H9 (cell line): Measurements from ENCODE around the gene BCAR3. TPM values are rescaled to one million over a fixed set of nuclear protein-coding genes. Genes with fewer than 3 reads are reported as not detected.

Experiments
- DNase-seq: peaks from one replicate; pipeline ENCODE4 v3.0.0-alpha.2; 2017
- H2AFZ ChIP-seq: one replicate; pipeline ENCODE4 v1.6.1; 2013; ENCODE audit warnings: mild to moderate bottlenecking, low read length, control low read depth, moderate library complexity
- H2AK5ac ChIP-seq: 2 replicates; pipeline ENCODE4 v1.6.1; 2013; ENCODE audit warnings: low read length, control low read depth, mixed read lengths; ENCODE audit not compliant: insufficient read length
- H2BK120ac ChIP-seq: one replicate; pipeline ENCODE4 v1.6.1; 2013; ENCODE audit warnings: low read depth, mild to moderate bottlenecking, low read length, control low read depth, inconsistent platforms; ENCODE audit not compliant: poor library complexity, severe bottlenecking
- H2BK12ac ChIP-seq: 2 replicates; pipeline ENCODE4 v1.6.1; 2013; ENCODE audit warnings: low read length, control low read depth, mixed read lengths, low read depth; ENCODE audit not compliant: insufficient read length
- H2BK15ac ChIP-seq: 2 replicates; pipeline ENCODE4 v1.6.1; 2013; ENCODE audit warnings: low read depth, low read length, control low read depth
- H2BK20ac ChIP-seq: one replicate; pipeline ENCODE4 v1.6.1; 2013; ENCODE audit warnings: low read depth, mild to moderate bottlenecking, low read length, control low read depth, inconsistent platforms; ENCODE audit not compliant: poor library complexity, severe bottlenecking
- H2BK5ac ChIP-seq: 2 replicates; pipeline ENCODE4 v1.6.1; 2013; ENCODE audit warnings: low read length, control low read depth, mixed read lengths; ENCODE audit not compliant: insufficient read length
- H3K14ac ChIP-seq: 2 replicates; pipeline ENCODE4 v1.6.1; 2013; ENCODE audit warnings: low read length, control low read depth; ENCODE audit not compliant: insufficient read depth
- H3K18ac ChIP-seq: 2 replicates; pipeline ENCODE4 v1.6.1; 2013; ENCODE audit warnings: low read depth, mild to moderate bottlenecking, mixed read lengths, low read length, control low read depth; ENCODE audit not compliant: insufficient read length
- H3K23ac ChIP-seq: 2 replicates; pipeline ENCODE4 v1.6.1; 2013; ENCODE audit warnings: low read length, control low read depth, mixed read lengths, low read depth; ENCODE audit not compliant: insufficient read length
- H3K23me2 ChIP-seq: 2 replicates; pipeline ENCODE4 v1.6.1; 2013; ENCODE audit warnings: low read depth, mild to moderate bottlenecking, mixed read lengths, low read length, control low read depth; ENCODE audit not compliant: insufficient read length, poor library complexity, severe bottlenecking
- H3K27ac ChIP-seq: 2 replicates; pipeline ENCODE4 v1.5.1; 2013; ENCODE audit warnings: low read length, control low read depth, mixed read lengths, low read depth; ENCODE audit not compliant: insufficient read length
- H3K27me3 ChIP-seq: 2 replicates; pipeline ENCODE4 v1.6.1; 2013; ENCODE audit warnings: low read length, control low read depth, inconsistent platforms; ENCODE audit not compliant: insufficient read depth
- H3K4ac ChIP-seq: 2 replicates; pipeline ENCODE4 v1.6.1; 2013; ENCODE audit warnings: low read depth, mild to moderate bottlenecking, control low read depth, inconsistent platforms, low read length, moderate library complexity
- H3K4me1 ChIP-seq: 2 replicates; pipeline ENCODE4 v1.6.1; 2013; ENCODE audit warnings: low read length, control low read depth, inconsistent platforms; ENCODE audit not compliant: insufficient read depth
- H3K4me2 ChIP-seq: 2 replicates; pipeline ENCODE4 v1.6.1; 2013; ENCODE audit warnings: low read length, control low read depth, mixed read lengths; ENCODE audit not compliant: insufficient read length, insufficient read depth
- H3K56ac ChIP-seq: 2 replicates; pipeline ENCODE4 v1.6.1; 2013; ENCODE audit warnings: low read depth, mild to moderate bottlenecking, mixed read lengths, low read length, control low read depth; ENCODE audit not compliant: insufficient read length
- H3K79me1 ChIP-seq: 2 replicates; pipeline ENCODE4 v1.6.1; 2013; ENCODE audit warnings: low read depth, mild to moderate bottlenecking, moderate library complexity, low read length, control low read depth, inconsistent platforms; ENCODE audit not compliant: insufficient read depth, poor library complexity, severe bottlenecking
- H3K79me2 ChIP-seq: 2 replicates; pipeline ENCODE4 v1.6.1; 2013; ENCODE audit warnings: low read length, control low read depth, inconsistent platforms; ENCODE audit not compliant: insufficient read depth
- H3K9ac ChIP-seq: 2 replicates; pipeline ENCODE4 v1.6.1; 2013; ENCODE audit warnings: low read length, control low read depth, mixed read lengths; ENCODE audit not compliant: insufficient read length; ENCODE audit errors: extremely low read depth
- H3K9me3 ChIP-seq: one replicate; pipeline ENCODE4 v1.6.1; 2013; ENCODE audit warnings: low read depth, low read length, inconsistent platforms; ENCODE audit not compliant: control insufficient read depth
- H3T11ph ChIP-seq: one replicate; pipeline ENCODE4 v1.6.1; 2013; ENCODE audit warnings: mild to moderate bottlenecking, low read length, control low read depth, inconsistent platforms
- H4K20me1 ChIP-seq: one replicate; pipeline ENCODE4 v1.6.1; 2013; ENCODE audit not compliant: control insufficient read depth, insufficient read length, insufficient read depth
- H4K5ac ChIP-seq: 2 replicates; pipeline ENCODE4 v1.6.1; 2013; ENCODE audit warnings: low read depth, mild to moderate bottlenecking, mixed read lengths, low read length, control low read depth; ENCODE audit not compliant: insufficient read length
- H4K8ac ChIP-seq: replicated peaks from 2 replicates; pipeline ENCODE4 v1.6.1; 2013; ENCODE audit warnings: low read length, control low read depth, mixed read lengths, low read depth; ENCODE audit not compliant: insufficient read length
- H4K91ac ChIP-seq: 2 replicates; pipeline ENCODE4 v1.6.1; 2013; ENCODE audit warnings: low read depth, mild to moderate bottlenecking, moderate library complexity, mixed read lengths, low read length, control low read depth; ENCODE audit not compliant: insufficient read length
- H3K27ac Mint-ChIP-seq, 3 experiments: 2 replicates in 2 of 3; 3 replicates in 1 of 3; pipeline ENCODE4 v1.8.0; 2020 to 2021; ENCODE audit warnings: mixed read lengths in 3 of 3, mild to moderate bottlenecking in 1 of 3, moderate library complexity in 1 of 3
- H3K27me3 Mint-ChIP-seq: 2 replicates; pipeline ENCODE4 v1.8.0; 2021; ENCODE audit warnings: low read depth, mild to moderate bottlenecking, moderate library complexity, mixed read lengths
- H3K36me3 Mint-ChIP-seq, 3 experiments: 2 replicates in 2 of 3; 3 replicates in 1 of 3; pipeline ENCODE4 v1.8.0; 2020 to 2021; ENCODE audit warnings: low read depth in 3 of 3, mixed read lengths in 3 of 3; ENCODE audit not compliant: insufficient read depth in 1 of 3
- H3K4me1 Mint-ChIP-seq, 2 experiments: 2 replicates each; pipeline ENCODE4 v1.8.0; 2020; ENCODE audit warnings: mixed read lengths in 2 of 2
- H3K4me3 Mint-ChIP-seq, 2 experiments: 2 replicates in 1 of 2; 3 replicates in 1 of 2; pipeline ENCODE4 v1.8.0; 2020 to 2021; ENCODE audit warnings: mild to moderate bottlenecking in 2 of 2, mixed read lengths in 2 of 2, moderate library complexity in 1 of 2
- H3K9me3 Mint-ChIP-seq, 2 experiments: 2 replicates in 1 of 2; 3 replicates in 1 of 2; pipeline ENCODE4 v1.8.0; 2020; ENCODE audit warnings: mild to moderate bottlenecking in 2 of 2, mixed read lengths in 2 of 2, moderate library complexity in 1 of 2
- WGBS: extraction: QIAGEN DNeasy Blood & Tissue Kit; methylation state at CpG from one replicate; pipeline ENCODE4 v1.1.7; 2013; ENCODE audit warnings: missing lambda C conversion rate, low lambda C conversion rate, mixed read lengths; ENCODE audit not compliant: insufficient read length; ENCODE audit errors: extremely low coverage; 5-methylcytosine and 5-hydroxymethylcytosine counted together
- total RNA-seq: library from RNA; stranded (reverse); gene quantifications from 2 replicates; pipeline ENCODE4 v1.2.1, GENCODE V29; 2021
- TF ChIP-seq, protein P1 (sequence below): fragments of 200-600 bp; sonication (generic); conservative IDR thresholded peaks from 3 replicates; pipeline ENCODE4 v1.8.0; 2021; ENCODE audit warnings: antibody characterized with exemption, mild to moderate bottlenecking

The BCAR3 gene
- total RNA-seq, 1 experiment from 2014 or later: 4.9 TPM

DNA sequence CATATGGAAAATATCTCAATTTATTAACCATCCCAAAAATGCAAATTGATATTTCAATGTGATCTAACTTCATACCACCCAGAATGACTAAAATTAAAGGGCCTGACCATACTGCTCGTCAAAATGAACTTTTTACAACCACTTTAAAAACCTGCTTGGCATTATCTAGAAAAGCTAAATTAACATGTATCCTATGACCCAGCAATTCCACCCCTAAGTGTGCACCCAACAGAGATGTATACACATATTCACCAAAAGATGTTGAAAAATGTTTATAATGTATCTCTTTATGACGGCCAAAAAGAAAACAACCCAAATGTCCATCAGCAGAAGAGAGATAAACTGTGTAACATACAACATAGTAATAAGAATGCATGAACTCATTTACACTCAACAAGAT lies 1.6 kb upstream of the BCAR3 start:
- Histone ChIP-seq H4K8ac (no peak overlapping the region), H3K79me1 (no peaks in the 10 kb centered on the region), H2AFZ (no peak overlapping the region), H4K5ac (no peak overlapping the region), H3T11ph (no peak overlapping the region), H4K20me1 (no peaks in the 10 kb centered on the region), H3K23ac (no peak overlapping the region), H4K91ac (no peak overlapping the region), H3K9ac (no peak overlapping the region), H3K56ac (no peak overlapping the region), H2BK12ac (no peak overlapping the region), H3K4me1 (0 out of 2 replicates have a peak, but pooled peaks cover 2% of the 10 kb centered on the region), H2BK15ac (no peak overlapping the region), H3K27ac (no peak overlapping the region), H3K9me3 (no peaks in the 10 kb centered on the region), H2BK5ac (no peak overlapping the region), H2AK5ac (no peak overlapping the region), H3K79me2 (no peaks in the 10 kb centered on the region; the same call in 1 of the 2 replicates), H2BK120ac (no peak overlapping the region), H2BK20ac (no peak overlapping the region), H3K4ac (no peak overlapping the region), H3K14ac (no peak overlapping the region), H3K18ac (no peak overlapping the region), H3K27me3 (no peaks in the 10 kb centered on the region), H3K4me2 (no peak overlapping the region), H3K23me2 (peaks cover 7% of the 10 kb centered on the region)
- Mint-ChIP-seq H3K36me3 (peaks cover 0 to 1% (median 0%) of the 10 kb centered on the region in 3 experiments; a peak in 1 of 7 replicates), H3K9me3 (no peaks in the 10 kb centered on the region), H3K27ac (no peak overlapping the region), H3K27me3 (peaks cover 42% of the 10 kb centered on the region), H3K4me3 (no peak overlapping the region; a peak in 1 of 5 replicates), H3K4me1 (peaks cover 23 to 28% of the 10 kb centered on the region in 2 experiments)
- no peak for DNase-seq
- WGBS: no CpG with 5 or more reads among the region's 2 CpGs
- TF ChIP-seq, protein P1, sequence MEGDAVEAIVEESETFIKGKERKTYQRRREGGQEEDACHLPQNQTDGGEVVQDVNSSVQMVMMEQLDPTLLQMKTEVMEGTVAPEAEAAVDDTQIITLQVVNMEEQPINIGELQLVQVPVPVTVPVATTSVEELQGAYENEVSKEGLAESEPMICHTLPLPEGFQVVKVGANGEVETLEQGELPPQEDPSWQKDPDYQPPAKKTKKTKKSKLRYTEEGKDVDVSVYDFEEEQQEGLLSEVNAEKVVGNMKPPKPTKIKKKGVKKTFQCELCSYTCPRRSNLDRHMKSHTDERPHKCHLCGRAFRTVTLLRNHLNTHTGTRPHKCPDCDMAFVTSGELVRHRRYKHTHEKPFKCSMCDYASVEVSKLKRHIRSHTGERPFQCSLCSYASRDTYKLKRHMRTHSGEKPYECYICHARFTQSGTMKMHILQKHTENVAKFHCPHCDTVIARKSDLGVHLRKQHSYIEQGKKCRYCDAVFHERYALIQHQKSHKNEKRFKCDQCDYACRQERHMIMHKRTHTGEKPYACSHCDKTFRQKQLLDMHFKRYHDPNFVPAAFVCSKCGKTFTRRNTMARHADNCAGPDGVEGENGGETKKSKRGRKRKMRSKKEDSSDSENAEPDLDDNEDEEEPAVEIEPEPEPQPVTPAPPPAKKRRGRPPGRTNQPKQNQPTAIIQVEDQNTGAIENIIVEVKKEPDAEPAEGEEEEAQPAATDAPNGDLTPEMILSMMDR: no peak
